ENCODE measurements around the gene HSF4.

HSF4 gene

GRCh38 chr16:67156143-67156844 lies 8.3 kb upstream of the HSF4 start:
- no peak for TF ChIP-seq CTCF (IDR thresholded peaks at IDR 0.05; ENCODE audit: insufficient read depth, low read length, poor library complexity, severe bottlenecking)
- Histone ChIP-seq H3K4me3 (ENCODE audit: insufficient read depth, low read length, poor library complexity, severe bottlenecking) (no peak overlapping the region), H3K27me3 (ENCODE audit: low read length) (no peaks in the 10 kb centered on the region), H3K27ac (ENCODE audit: low read depth, low read length) (no peak overlapping the region), H4K20me1 (ENCODE audit: low read depth, low read length) (no peaks in the 10 kb centered on the region), H3K9ac (ENCODE audit: low read length) (no peak overlapping the region), H3K36me3 (ENCODE audit: low read length) (no peaks in the 10 kb centered on the region), H3K4me2 (ENCODE audit: low read depth, low read length, poor library complexity, severe bottlenecking) (no peak overlapping the region), H3K9me3 (ENCODE audit: insufficient read depth, low read length) (no peaks in the 10 kb centered on the region), H3K9me2 (replicated peaks; ENCODE audit: insufficient read depth, low read length) (no peaks in the 10 kb centered on the region), H2AFZ (ENCODE audit: low read depth, low read length, severe bottlenecking) (no peak overlapping the region), H3F3A (ENCODE audit: insufficient read depth) (peaks cover 16% of the 10 kb centered on the region), H3K79me2 (ENCODE audit: insufficient read depth, low read length) (no peaks in the 10 kb centered on the region)

- H3F3A ChIP-seq (ENCODE audit: insufficient read depth) = peaks cover 16% of the 10 kb centered on the region
- no peaks in the 10 kb centered on the region for H3K36me3 ChIP-seq (ENCODE audit: low read length)
- no peak overlapping the region for H2AFZ ChIP-seq (ENCODE audit: low read depth, low read length, severe bottlenecking)
- no peaks in the 10 kb centered on the region for H3K9me3 ChIP-seq (ENCODE audit: insufficient read depth, low read length)
- H3K79me2 ChIP-seq (ENCODE audit: insufficient read depth, low read length) = no peaks in the 10 kb centered on the region
- H3K9ac ChIP-seq (ENCODE audit: low read length) = no peak overlapping the region
- no peaks in the 10 kb centered on the region for H4K20me1 ChIP-seq (ENCODE audit: low read depth, low read length)
- H3K9me2 ChIP-seq (replicated peaks; ENCODE audit: insufficient read depth, low read length) = no peaks in the 10 kb centered on the region
- no peak for TF ChIP-seq CTCF (IDR thresholded peaks at IDR 0.05; ENCODE audit: insufficient read depth, low read length, poor library complexity, severe bottlenecking)
- no peak for TF ChIP-seq EZH2phosphoT487 (conservative IDR thresholded peaks at IDR 0.05; ENCODE audit: low read length)
- H3K4me3 ChIP-seq (ENCODE audit: insufficient read depth, low read length, poor library complexity, severe bottlenecking) = no peak overlapping the region
- no peak overlapping the region for H3K4me2 ChIP-seq (ENCODE audit: low read depth, low read length, poor library complexity, severe bottlenecking)
- no peak overlapping the region for H3K27ac ChIP-seq (ENCODE audit: low read depth, low read length)
- no peaks in the 10 kb centered on the region for H3K27me3 ChIP-seq (ENCODE audit: low read length)
Observed at GRCh38 chr16:67157106-67157748, 7.3 kb upstream of the HSF4 start.

DNA sequence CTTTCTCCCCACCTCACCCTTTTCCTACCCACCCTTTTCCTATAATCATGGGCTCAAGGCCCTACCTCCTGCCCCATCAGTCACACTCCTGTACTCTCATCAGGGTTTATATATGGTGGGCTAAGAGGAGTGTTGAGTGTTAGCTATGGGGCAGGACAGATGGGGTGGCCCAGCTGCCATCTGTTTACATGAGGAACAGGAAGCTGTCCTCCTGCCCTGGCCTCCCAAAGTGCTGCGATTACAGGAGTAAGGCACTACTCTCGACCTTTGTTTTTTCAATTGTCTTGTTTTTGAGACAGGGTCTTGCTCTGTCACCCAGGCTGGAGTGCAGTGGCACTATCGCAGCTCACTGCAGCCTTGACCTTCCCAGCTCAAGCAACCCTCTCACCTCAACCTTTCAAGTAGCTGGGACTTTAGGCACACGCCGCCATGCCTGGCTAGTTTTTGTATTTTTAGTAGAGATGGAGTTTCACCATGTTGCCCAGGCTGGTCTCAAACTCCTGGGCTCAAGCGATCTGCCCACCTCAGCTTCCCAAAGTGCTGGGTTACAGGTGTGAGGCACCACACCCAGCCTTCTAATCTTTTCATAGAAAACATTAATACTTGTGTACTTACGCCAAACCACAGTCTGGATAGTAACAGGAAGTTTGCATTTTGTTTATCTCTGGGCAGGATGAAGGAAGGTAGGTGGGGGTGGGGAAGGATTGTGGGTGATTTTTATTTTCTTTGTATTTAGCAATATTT lies 6.5 kb upstream of the HSF4 start:
- no peaks in the 10 kb centered on the region for H3K27me3 ChIP-seq (ENCODE audit: low read length)

More for the DNA sequence above, 6.5 kb upstream of the HSF4 start:
- no peak overlapping the region for H2AFZ ChIP-seq (ENCODE audit: low read depth, low read length, severe bottlenecking)
- H3K79me2 ChIP-seq (ENCODE audit: insufficient read depth, low read length) = no peaks in the 10 kb centered on the region
- no peak overlapping the region for H3K27ac ChIP-seq (ENCODE audit: low read depth, low read length)
- no peaks in the 10 kb centered on the region for H3K36me3 ChIP-seq (ENCODE audit: low read length)
- no peaks in the 10 kb centered on the region for H3K9me2 ChIP-seq (replicated peaks; ENCODE audit: insufficient read depth, low read length)
- no peaks in the 10 kb centered on the region for H3K9me3 ChIP-seq (ENCODE audit: insufficient read depth, low read length)
- peak overlapping the region; percentile 78 for H3K4me2 ChIP-seq (ENCODE audit: low read depth, low read length, poor library complexity, severe bottlenecking)
- H3F3A ChIP-seq (ENCODE audit: insufficient read depth) = peaks cover 16% of the 10 kb centered on the region
- no peaks in the 10 kb centered on the region for H4K20me1 ChIP-seq (ENCODE audit: low read depth, low read length)
- H3K9ac ChIP-seq (ENCODE audit: low read length) = no peak overlapping the region
- no peak overlapping the region for H3K4me3 ChIP-seq (ENCODE audit: insufficient read depth, low read length, poor library complexity, severe bottlenecking)
- no peak for TF ChIP-seq CTCF (IDR thresholded peaks at IDR 0.05; ENCODE audit: insufficient read depth, low read length, poor library complexity, severe bottlenecking)
- TF ChIP-seq EZH2phosphoT487 (conservative IDR thresholded peaks at IDR 0.05; ENCODE audit: low read length) = no peak

All from SU-DHL-6 (cell line).